ENCODE data around the gene FNDC3B. TPM values are rescaled to one million over a fixed set of nuclear protein-coding genes. Genes with fewer than 3 reads are reported as not detected.

The FNDC3B gene
- total and polyA plus RNA-seq, 12 donors: 9.7 to 118 (median 85.0) TPM

DNA sequence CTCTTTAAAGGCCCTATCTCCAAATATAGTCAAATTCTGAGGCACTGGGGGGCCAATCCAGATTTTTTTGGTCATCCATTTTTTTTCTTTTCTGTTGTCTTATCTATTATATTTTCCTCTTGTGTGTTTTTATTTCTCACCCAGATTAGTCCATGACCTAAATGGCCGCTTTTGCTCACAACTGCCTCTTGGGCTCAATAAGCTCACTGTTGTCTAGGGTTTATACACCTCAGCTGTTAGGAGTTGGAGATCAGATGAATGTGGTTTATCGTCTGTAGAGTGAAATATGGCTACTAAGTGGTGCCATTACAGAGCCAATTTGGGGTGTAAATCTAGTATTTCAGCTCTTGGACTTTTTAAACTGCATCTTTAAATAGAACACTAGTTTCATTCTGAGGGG lies 235.5 kb downstream of the FNDC3B start:
- peak overlapping the region in 2 of 10 donors; percentile 41 to 45 for H3K27ac ChIP-seq
- no peak for TF ChIP-seq CTCF (IDR thresholded peaks at IDR 0.05)
- H3K27me3 ChIP-seq: no peaks in the 10 kb centered on the region
- no peak overlapping the region for H3K4me3 ChIP-seq
- intact Hi-C loops (cut with DNase I): loop anchor here in 1 of 10 donors (5.0 kb wide), 1 partner anchor 233 kb away; no protein-coding TSS in a partner anchor
- WGBS, 2 donors: 91 to 92% methylated on average over 2 of the region's 2 CpGs
- H3K36me3 ChIP-seq: peaks cover 0 to 74% (median 0%) of the 10 kb centered on the region in 9 donors
- DNase-seq (no peak), ATAC-seq (no peak)
- peaks cover 0 to 66% (median 54%) of the 10 kb centered on the region in 9 donors for H3K4me1 ChIP-seq
- no peaks in the 10 kb centered on the region for H3K9me3 ChIP-seq

- H3K27me3 ChIP-seq: no peaks in the 10 kb centered on the region
- peak overlapping the region in 2 of 10 donors; percentile 41 to 45 for H3K27ac ChIP-seq
- H3K36me3 ChIP-seq: peaks cover 0 to 67% (median 0%) of the 10 kb centered on the region in 9 donors
- ATAC-seq: no peak
- H3K4me3 ChIP-seq: no peak overlapping the region
- no peak for DNase-seq
- intact Hi-C loops (cut with DNase I): loop anchor here in 1 of 10 donors (5.0 kb wide), 1 partner anchor 233 kb away; no protein-coding TSS in a partner anchor
- no peak for TF ChIP-seq CTCF (IDR thresholded peaks at IDR 0.05)
- no peaks in the 10 kb centered on the region for H3K9me3 ChIP-seq
- H3K4me1 ChIP-seq: peaks cover 0 to 73% (median 60%) of the 10 kb centered on the region in 9 donors
- WGBS, 2 donors: 81 to 89% methylated on average over 1 of the region's 1 CpG
Observed at GRCh38 chr3:172275586-172275985, 236.2 kb downstream of the FNDC3B start.

GRCh38 chr3:172276103-172276502 lies 236.7 kb downstream of the FNDC3B start:
- TF ChIP-seq CTCF (IDR thresholded peaks at IDR 0.05): peak in 6 of 9 donors; percentile 8 to 25 (median 21)
- intact Hi-C loops (cut with DNase I): loop anchor here in 1 of 10 donors (5.0 kb wide), 1 partner anchor 234 kb away; no protein-coding TSS in a partner anchor
- Histone ChIP-seq H3K4me3 (no peak overlapping the region), H3K36me3 (peaks cover 0 to 62% (median 0%) of the 10 kb centered on the region in 9 donors), H3K27me3 (no peaks in the 10 kb centered on the region), H3K4me1 (peaks cover 0 to 75% (median 66%) of the 10 kb centered on the region in 9 donors), H3K9me3 (no peaks in the 10 kb centered on the region), H3K27ac (peak overlapping the region in 2 of 10 donors; percentile 41 to 45)
- no peak for ATAC-seq
- DNase-seq: no peak

- WGBS, 2 donors: 95% methylated on average over 5 of the region's 5 CpGs
Observed at GRCh38 chr3:172277151-172277652, 237.8 kb downstream of the FNDC3B start.

More at GRCh38 chr3:172277151-172277652, 237.8 kb downstream of the FNDC3B start:
- H3K27ac ChIP-seq: peak overlapping the region in 3 of 10 donors; percentile 28 to 75 (median 71)
- intact Hi-C loops (cut with DNase I): loop anchor here in 1 of 10 donors (5.0 kb wide), 1 partner anchor 235 kb away; no protein-coding TSS in a partner anchor
- H3K4me3 ChIP-seq: no peak overlapping the region
- H3K27me3 ChIP-seq: no peaks in the 10 kb centered on the region
- DNase-seq (no peak), ATAC-seq (no peak)
- peaks cover 0 to 55% (median 0%) of the 10 kb centered on the region in 9 donors for H3K36me3 ChIP-seq
- TF ChIP-seq CTCF (IDR thresholded peaks at IDR 0.05): no peak
- H3K4me1 ChIP-seq: peaks cover 0 to 74% (median 65%) of the 10 kb centered on the region in 9 donors
- no peaks in the 10 kb centered on the region for H3K9me3 ChIP-seq

All from heart right ventricle (tissue), 16 donors.